Natural killer cell (primary cell): ENCODE results near the gene TBL1X. TPM values are rescaled to one million over a fixed set of nuclear protein-coding genes. Genes with fewer than 3 reads are reported as not detected.

Source experiments
- ATAC-seq, 3 donors: fragments of 150-1000 bp in 2 of 3; fragments of 200-7000 bp in 1 of 3; cut with Tn5 transposase; 1 replicate in 1 of 3; 2 replicates in 2 of 3; pipeline ENCODE4 v1.10.0; 2021; ENCODE audit warnings: mild to moderate bottlenecking in 2 of 3, moderate library complexity in 2 of 3
- DNase-seq, 2 donors: peaks; one replicate each; pipeline versions ENCODE4 v3.0.0 to v3.0.0-alpha.2; 2013 to 2021; ENCODE audit warnings: mixed read lengths in 1 of 2
- H3K27ac ChIP-seq: one replicate; pipeline ENCODE4 v1.5.1; 2013; ENCODE audit warnings: mild to moderate bottlenecking, low read length
- H3K27me3 ChIP-seq: one replicate; pipeline ENCODE4 v1.6.1; 2013; ENCODE audit warnings: low read length; ENCODE audit not compliant: control insufficient read depth, insufficient read depth
- H3K36me3 ChIP-seq: one replicate; pipeline ENCODE4 v1.6.1; 2013; ENCODE audit warnings: low read length; ENCODE audit not compliant: control insufficient read depth, insufficient read depth
- H3K4me1 ChIP-seq: one replicate; pipeline ENCODE4 v1.6.1; 2013; ENCODE audit warnings: low read length; ENCODE audit not compliant: control insufficient read depth, insufficient read depth
- H3K4me3 ChIP-seq: one replicate; pipeline ENCODE4 v1.5.1; 2013; ENCODE audit warnings: low read length
- H3K9me3 ChIP-seq: one replicate; pipeline ENCODE4 v1.6.1; 2013; ENCODE audit warnings: low read length; ENCODE audit not compliant: control insufficient read depth, insufficient read depth
- H3K27ac Mint-ChIP-seq, 2 donors: one replicate each; pipeline ENCODE4 v1.8.0; 2022; ENCODE audit warnings: mild to moderate bottlenecking in 2 of 2, mixed read lengths in 2 of 2, moderate library complexity in 1 of 2
- H3K27me3 Mint-ChIP-seq, 2 donors: one replicate each; pipeline ENCODE4 v1.8.0; 2022; ENCODE audit warnings: low read depth in 2 of 2, mixed read lengths in 2 of 2
- H3K36me3 Mint-ChIP-seq: one replicate; pipeline ENCODE4 v1.8.0; 2022; ENCODE audit warnings: mixed read lengths
- H3K4me1 Mint-ChIP-seq, 2 donors: one replicate each; pipeline ENCODE4 v1.8.0; 2022; ENCODE audit warnings: mixed read lengths in 2 of 2
- H3K4me3 Mint-ChIP-seq: one replicate; pipeline ENCODE4 v1.8.0; 2022; ENCODE audit warnings: mild to moderate bottlenecking, moderate library complexity, mixed read lengths
- H3K9me3 Mint-ChIP-seq, 2 donors: one replicate each; pipeline ENCODE4 v1.8.0; 2022; ENCODE audit warnings: mixed read lengths in 2 of 2
- CTCF ChIP-seq: fragments of 200-600 bp; IDR thresholded peaks from one replicate; pipeline ENCODE4 v1.8.0; 2022; ENCODE audit warnings: antibody characterized with exemption
- WGBS: methylation state at CpG from one replicate; pipeline ENCODE4 v1.1.7; 2013; ENCODE audit warnings: missing lambda C conversion rate; ENCODE audit not compliant: insufficient coverage; 5-methylcytosine and 5-hydroxymethylcytosine counted together
- intact Hi-C: fragments of 100-400 bp; cut with micrococcal nuclease; formaldehyde crosslinking; loops from one replicate; pipeline ENCODE4 v1.14.2; 2022
- total RNA-seq, 4 donors: library from RNA; stranded (reverse); fragments of 120-200 nt in 1 of 4; gene quantifications; one replicate each; pipeline versions ENCODE4 v1.2.3 to v1.2.4, GENCODE V29; 2013 to 2022

Gene TBL1X
- total RNA-seq, 3 donors from 2014 or later (not counting 1 experiment from before 2014, with no cell fraction given): 21.9 to 43.8 (median 32.7) TPM

GRCh38 chrX:9757366-9757765 is 292.5 kb downstream of the TBL1X start:
- H3K27me3 Mint-ChIP-seq: peaks cover 5 to 8% of the 10 kb centered on the region in 2 donors
- Histone ChIP-seq H3K9me3 (no peaks in the 10 kb centered on the region), H3K4me1 (no peaks in the 10 kb centered on the region), H3K27me3 (no peaks in the 10 kb centered on the region), H3K36me3 (no peaks in the 10 kb centered on the region), H3K27ac (no peak overlapping the region), H3K4me3 (no peak overlapping the region)
- H3K4me1 Mint-ChIP-seq: no peaks in the 10 kb centered on the region
- DNase-seq (no peak), ATAC-seq (no peak)
- intact Hi-C loops: no loop called here
- TF ChIP-seq CTCF: no peak
- no peak overlapping the region for H3K4me3 Mint-ChIP-seq
- no peak overlapping the region for H3K27ac Mint-ChIP-seq
- WGBS: 87% methylated on average over 7 of the region's 7 CpGs
- H3K36me3 Mint-ChIP-seq: no peaks in the 10 kb centered on the region
- no peaks in the 10 kb centered on the region for H3K9me3 Mint-ChIP-seq

GRCh38 chrX:9758021-9758638 is 293.3 kb downstream of the TBL1X start:
- intact Hi-C loops: no loop called here
- no peaks in the 10 kb centered on the region for H3K36me3 Mint-ChIP-seq
- 57% methylated on average over 2 of the region's 4 CpGs for WGBS

DNA sequence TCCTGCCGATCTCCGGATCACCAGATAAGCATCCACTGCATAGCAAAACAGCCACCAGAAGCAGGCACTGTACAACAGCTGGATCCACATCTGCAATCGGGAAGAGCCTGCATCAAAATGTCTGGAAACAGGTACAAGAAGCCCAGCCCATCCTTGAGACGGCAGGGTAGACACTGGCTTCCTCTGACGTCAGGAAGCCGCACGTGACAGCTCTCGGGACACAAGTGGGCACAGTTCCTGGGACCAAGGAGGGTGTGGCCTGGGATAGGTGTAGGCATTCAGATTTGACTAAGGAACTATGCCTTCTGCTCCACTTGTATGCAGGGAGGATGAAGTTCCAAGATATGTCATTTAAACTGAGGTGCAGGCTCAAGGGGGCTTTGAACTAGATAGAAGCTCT is 294.5 kb downstream of the TBL1X start:
- Histone ChIP-seq H3K27me3 (no peaks in the 10 kb centered on the region), H3K36me3 (no peaks in the 10 kb centered on the region), H3K4me3 (no peak overlapping the region), H3K4me1 (no peaks in the 10 kb centered on the region), H3K27ac (no peak overlapping the region), H3K9me3 (no peaks in the 10 kb centered on the region)
- intact Hi-C loops: no loop called here
- no peaks in the 10 kb centered on the region for H3K4me1 Mint-ChIP-seq
- TF ChIP-seq CTCF: no peak
- DNase-seq (no peak), ATAC-seq (no peak)
- no peaks in the 10 kb centered on the region for H3K36me3 Mint-ChIP-seq
- H3K4me3 Mint-ChIP-seq: no peak overlapping the region
- H3K9me3 Mint-ChIP-seq: no peaks in the 10 kb centered on the region
- WGBS: 91% methylated on average over 8 of the region's 8 CpGs
- H3K27ac Mint-ChIP-seq: no peak overlapping the region
- peaks cover 13% of the 10 kb centered on the region in 2 donors for H3K27me3 Mint-ChIP-seq

More at GRCh38 chrX:9758021-9758638, 293.3 kb downstream of the TBL1X start:
- Histone ChIP-seq H3K9me3 (no peaks in the 10 kb centered on the region), H3K27me3 (no peaks in the 10 kb centered on the region), H3K4me3 (no peak overlapping the region), H3K27ac (no peak overlapping the region), H3K36me3 (no peaks in the 10 kb centered on the region), H3K4me1 (no peaks in the 10 kb centered on the region)
- DNase-seq (no peak), ATAC-seq (no peak)
- no peak overlapping the region for H3K4me3 Mint-ChIP-seq
- H3K4me1 Mint-ChIP-seq: no peaks in the 10 kb centered on the region
- peaks cover 6 to 9% of the 10 kb centered on the region in 2 donors for H3K27me3 Mint-ChIP-seq
- H3K9me3 Mint-ChIP-seq: no peaks in the 10 kb centered on the region
- H3K27ac Mint-ChIP-seq: no peak overlapping the region
- no peak for TF ChIP-seq CTCF
